Measurements from ENCODE around the gene RNF17.
"Not testable (repeated sequence)": the region's sequence is repeated elsewhere in the genome, so short reads cannot be mapped to it uniquely, and the experiment has no call there.

Gene RNF17

DNA sequence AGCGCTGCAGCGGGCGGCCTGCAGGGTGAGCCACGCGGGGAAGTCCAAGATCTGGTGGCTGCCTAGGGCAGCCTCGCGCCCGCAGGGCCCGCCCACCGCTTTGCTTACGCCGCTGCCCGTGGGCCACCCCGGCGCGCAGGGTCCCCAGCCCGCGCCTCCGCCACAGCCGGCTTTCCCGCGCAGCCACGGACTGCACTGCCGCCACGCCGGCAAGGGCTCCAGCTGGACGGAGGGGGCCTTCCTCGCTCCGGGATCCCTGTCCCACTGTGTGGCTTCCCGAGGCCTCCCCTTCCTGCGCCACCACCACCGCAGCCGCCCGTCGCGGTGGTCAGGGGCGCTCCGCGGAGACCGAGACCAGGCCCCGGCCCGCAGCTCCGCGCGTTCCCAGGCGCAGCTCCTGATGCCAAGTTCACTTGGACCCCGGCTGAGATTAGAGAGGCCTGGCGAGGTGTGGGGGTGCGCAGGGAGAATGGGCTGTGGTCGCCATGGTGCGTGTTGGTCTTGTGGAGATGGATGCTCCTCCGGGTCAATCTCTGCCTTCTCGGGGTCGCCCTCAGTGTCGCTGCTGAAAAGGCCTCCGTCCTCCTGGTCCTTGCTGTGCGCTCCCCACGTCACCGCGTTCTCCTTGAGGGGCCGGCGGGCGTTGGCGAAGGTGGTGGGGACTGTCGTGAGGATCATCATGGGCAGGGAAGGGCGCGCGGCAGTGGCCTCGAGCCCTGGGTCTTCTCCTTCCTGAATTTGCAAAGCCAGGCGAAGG, 17.9 kb upstream of the RNF17 start:
- DNase-seq: no peak

- no peak for DNase-seq
These were observed 17.2 kb upstream of the RNF17 start for GRCh38 chr13:24746618-24747247.

GRCh38 chr13:24747248-24748060, 16.5 kb upstream of the RNF17 start:
- no peak for DNase-seq

DNA sequence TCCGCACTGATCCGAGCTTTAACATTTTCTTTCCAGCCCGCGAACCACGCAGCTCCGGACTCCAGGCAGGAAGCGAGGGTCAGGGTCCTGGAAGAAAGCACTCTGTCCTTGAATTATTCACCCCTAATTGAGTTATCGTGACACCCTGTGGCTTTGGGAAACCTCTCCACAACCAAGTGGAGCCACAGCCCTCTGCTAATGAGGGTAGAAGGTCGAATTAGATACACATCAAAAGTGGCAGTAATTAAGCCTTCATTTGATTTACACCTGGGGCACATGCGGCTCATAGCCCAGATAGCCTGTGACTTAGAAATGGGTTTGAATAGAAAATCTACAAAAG, 15.9 kb upstream of the RNF17 start:
- DNase-seq: no peak

- DNase-seq: no peak
These were observed 4.8 kb upstream of the RNF17 start for GRCh38 chr13:24759197-24759596.

- no peak for DNase-seq
These were observed 284 bp downstream of the RNF17 start for GRCh38 chr13:24764276-24764630.

- DNase-seq: no peak
These were observed 13.2 kb downstream of the RNF17 start for GRCh38 chr13:24777171-24777570.

- DNase-seq: no peak
These were observed 20.4 kb downstream of the RNF17 start for GRCh38 chr13:24784319-24784718.

GRCh38 chr13:24788538-24788937, 24.6 kb downstream of the RNF17 start:
- no peak for DNase-seq

- DNase-seq: no peak
These were observed 38.1 kb downstream of the RNF17 start for GRCh38 chr13:24802074-24802473.

DNA sequence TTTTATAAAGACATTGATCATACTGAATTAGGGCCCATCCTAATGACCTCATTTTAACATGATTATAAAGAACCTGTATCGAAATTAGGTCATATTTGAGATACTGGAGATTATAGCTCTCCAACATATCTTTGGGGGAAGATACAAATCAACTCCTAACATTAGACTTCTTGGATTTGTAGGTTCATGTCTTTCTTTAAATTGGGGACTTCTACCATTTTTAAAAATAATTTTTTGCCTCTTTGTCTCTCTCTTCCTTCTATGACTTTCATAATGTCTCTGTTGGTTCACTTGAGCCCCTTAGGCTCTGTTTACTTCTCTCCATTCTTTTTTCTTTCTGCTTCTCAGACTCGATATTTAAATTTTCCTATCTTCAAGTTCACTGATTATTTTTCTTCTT, 57.2 kb downstream of the RNF17 start:
- no peak for DNase-seq

- no peak for DNase-seq
These were observed 58.7 kb downstream of the RNF17 start for GRCh38 chr13:24822640-24823039.

- DNase-seq: not testable (repeated sequence)
These were observed 59.2 kb downstream of the RNF17 start for GRCh38 chr13:24823122-24823710.

DNA sequence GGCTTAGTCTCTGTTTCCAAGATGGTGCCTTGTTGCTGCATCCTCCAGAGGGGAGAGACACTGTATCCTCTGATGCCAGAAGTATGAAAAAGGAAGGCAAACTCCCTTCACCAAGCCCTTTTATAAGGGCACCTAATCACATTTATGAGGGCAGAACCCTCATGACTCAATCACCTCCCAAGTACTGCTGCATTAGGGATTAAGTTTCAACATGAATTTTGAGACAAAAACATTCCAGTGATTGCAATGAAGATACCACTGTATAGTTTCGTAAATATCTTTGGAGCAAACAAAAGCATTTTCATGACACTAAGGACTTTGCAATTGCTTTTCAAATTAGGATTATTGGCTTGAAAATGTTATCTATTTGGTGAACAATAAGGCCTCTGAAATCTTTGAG, 63.8 kb downstream of the RNF17 start:
- DNase-seq: no peak

- no peak for DNase-seq
These were observed 71.0 kb downstream of the RNF17 start for GRCh38 chr13:24834902-24835510.

DNA sequence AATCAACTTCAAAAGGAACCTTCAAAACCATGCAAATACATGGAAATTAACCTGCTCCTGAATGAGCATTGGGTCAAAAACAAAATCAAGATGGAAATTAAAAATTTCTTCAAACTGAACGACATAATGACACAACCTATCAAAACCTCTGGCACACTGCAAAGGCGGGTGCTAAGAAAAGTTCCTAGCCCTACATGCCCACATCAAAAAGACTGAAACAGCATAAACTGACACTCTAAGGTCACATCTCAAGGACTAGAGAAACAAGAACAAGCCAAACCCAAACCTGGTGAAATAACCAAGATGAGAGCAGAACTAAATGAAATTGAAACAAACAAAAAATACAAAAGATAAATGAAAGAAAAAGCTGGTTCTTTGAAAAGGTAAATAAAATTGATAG, 73.6 kb downstream of the RNF17 start:
- not testable (repeated sequence) for DNase-seq

DNA sequence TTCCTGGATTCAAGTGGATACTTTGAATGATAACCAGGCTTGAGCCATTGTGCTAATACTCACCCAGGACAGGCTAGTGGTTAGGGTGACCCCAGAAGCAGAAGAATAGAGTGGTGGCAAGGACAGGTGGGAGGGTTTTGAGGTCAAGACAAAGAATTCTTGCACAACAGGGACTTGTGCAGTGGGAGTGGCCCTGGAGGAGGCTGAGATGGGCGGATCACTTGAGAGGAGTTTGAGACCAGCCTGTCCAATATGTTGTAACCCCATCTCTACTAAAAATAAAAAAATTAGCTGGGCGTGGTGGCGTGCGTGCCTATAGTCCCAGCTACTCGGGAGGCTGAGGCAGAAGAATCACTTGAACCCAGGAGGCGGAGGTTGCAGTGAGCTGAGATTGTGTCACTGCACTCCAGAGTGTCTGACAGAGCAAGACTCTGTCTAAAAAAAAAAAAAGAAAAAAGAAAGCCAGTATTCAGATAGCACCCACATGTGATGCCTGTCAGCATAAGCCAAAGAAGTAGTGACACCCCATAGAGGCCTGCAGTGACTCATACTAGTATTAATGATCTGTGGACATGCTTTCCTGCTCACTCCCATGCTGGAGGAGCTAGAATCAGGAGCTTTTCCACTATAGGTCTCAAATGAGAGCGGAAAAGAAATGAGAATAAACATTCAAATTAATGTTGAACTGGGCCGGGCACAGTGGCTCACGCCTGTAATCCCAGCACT, 78.7 kb downstream of the RNF17 start:
- DNase-seq: no peak

- DNase-seq: no peak
These were observed 87.6 kb downstream of the RNF17 start for GRCh38 chr13:24851546-24851945.

GRCh38 chr13:24854311-24854710, 90.3 kb downstream of the RNF17 start:
- no peak for DNase-seq

- no peak for DNase-seq
These were observed 95.0 kb downstream of the RNF17 start for GRCh38 chr13:24858953-24859352.

- no peak for DNase-seq
These were observed 96.8 kb downstream of the RNF17 start for GRCh38 chr13:24860770-24861169.

- DNase-seq: no peak
These were observed 97.8 kb downstream of the RNF17 start for GRCh38 chr13:24861617-24862362.
